MM.1S (cell line): Measurements from ENCODE around the gene DPCD.

Source experiments
- DNase-seq: peaks from one replicate; pipeline ENCODE4 v3.0.0-alpha.2; 2015
- H2AFZ ChIP-seq: fragments of 300-600 bp; sonication (generic); 2 replicates; pipeline ENCODE4 v1.6.0; 2016; ENCODE audit warnings: antibody characterized with exemption, low read length
- H3F3A ChIP-seq: fragments of 300-600 bp; sonication (generic); 2 replicates; pipeline ENCODE4 v1.6.1; 2016; ENCODE audit warnings: mild to moderate bottlenecking, antibody characterized with exemption, low read length, moderate library complexity, mixed read lengths; ENCODE audit not compliant: insufficient read depth
- H3K27ac ChIP-seq: fragments of 300-600 bp; sonication (generic); 2 replicates; pipeline ENCODE4 v1.5.1; 2016; ENCODE audit warnings: mild to moderate bottlenecking, low read length
- H3K27me3 ChIP-seq: fragments of 300-600 bp; sonication (generic); replicated peaks from 2 replicates; pipeline ENCODE4 v1.6.0; 2016; ENCODE audit warnings: low read length; ENCODE audit not compliant: insufficient read depth
- H3K36me3 ChIP-seq: fragments of 300-600 bp; sonication (generic); replicated peaks from 2 replicates; pipeline ENCODE4 v1.6.1; 2016; ENCODE audit warnings: mild to moderate bottlenecking, low read length, mixed read lengths; ENCODE audit not compliant: insufficient read depth
- H3K4me1 ChIP-seq: fragments of 300-600 bp; sonication (generic); 2 replicates; pipeline ENCODE4 v1.6.1; 2016; ENCODE audit warnings: low read length, mixed read lengths
- H3K4me2 ChIP-seq: fragments of 300-600 bp; sonication (generic); 2 replicates; pipeline ENCODE4 v1.6.0; 2016; ENCODE audit warnings: low read depth, low read length
- H3K4me3 ChIP-seq: fragments of 300-600 bp; sonication (generic); 2 replicates; pipeline ENCODE4 v1.5.1; 2016; ENCODE audit warnings: low read length, mixed read lengths
- H3K79me2 ChIP-seq: fragments of 300-600 bp; sonication (generic); 2 replicates; pipeline ENCODE4 v1.6.1; 2016; ENCODE audit warnings: mixed run types, low read length, mixed read lengths
- H3K9ac ChIP-seq: fragments of 300-600 bp; sonication (generic); 2 replicates; pipeline ENCODE4 v1.6.1; 2016; ENCODE audit warnings: low read length, mixed read lengths
- H3K9me2 ChIP-seq: fragments of 300-600 bp; sonication (generic); replicated peaks from 2 replicates; pipeline ENCODE4 v1.6.1; 2016; ENCODE audit warnings: mild to moderate bottlenecking, low read length, mixed read lengths; ENCODE audit not compliant: insufficient read depth
- H3K9me3 ChIP-seq: fragments of 300-600 bp; sonication (generic); replicated peaks from 2 replicates; pipeline ENCODE4 v1.6.1; 2016; ENCODE audit warnings: mild to moderate bottlenecking, low read length, mixed read lengths; ENCODE audit not compliant: insufficient read depth
- H4K20me1 ChIP-seq: fragments of 300-600 bp; sonication (generic); 2 replicates; pipeline ENCODE4 v1.6.1; 2016; ENCODE audit warnings: mild to moderate bottlenecking, low read length, moderate library complexity, mixed read lengths; ENCODE audit not compliant: insufficient read depth
- EZH2 ChIP-seq: fragments of 300-600 bp; sonication (generic); optimal IDR thresholded peaks from 2 replicates; pipeline ENCODE3; 2017; ENCODE audit warnings: low read depth, mild to moderate bottlenecking, antibody characterized with exemption, low read length, mixed read lengths
- EZH2phosphoT487 ChIP-seq: fragments of 300-600 bp; sonication (generic); IDR thresholded peaks from 2 replicates; pipeline ENCODE4 v1.6.1; 2018; ENCODE audit warnings: antibody characterized with exemption, low read length
- TF ChIP-seq, protein P1 (sequence below): fragments of 300-600 bp; sonication (generic); IDR thresholded peaks from 2 replicates; pipeline ENCODE4 v1.5.1; 2016; ENCODE audit warnings: antibody characterized with exemption, low read length, mixed read lengths

Gene DPCD

DNA sequence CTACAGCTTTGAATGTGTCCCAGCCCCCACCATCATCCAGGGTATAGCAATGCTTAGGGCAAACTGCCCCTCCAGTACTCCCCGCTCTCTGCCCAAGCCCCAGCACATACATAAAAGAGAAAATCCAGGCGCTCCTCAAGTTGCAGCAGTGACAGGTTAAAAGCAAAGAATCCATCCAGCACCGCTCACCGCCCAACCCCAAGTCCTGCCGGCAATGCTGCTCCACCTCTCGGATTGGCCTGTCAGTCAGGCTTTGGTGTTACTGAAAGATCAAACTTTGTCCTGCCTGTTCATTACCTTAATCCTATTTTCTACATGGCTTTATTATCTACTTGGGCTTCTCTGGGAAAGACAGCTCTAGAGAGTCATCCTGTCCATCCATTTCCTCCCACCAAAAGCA lies 31.9 kb downstream of the DPCD start:
- no peaks in the 10 kb centered on the region for H4K20me1 ChIP-seq
- no peak for DNase-seq
- TF ChIP-seq EZH2 (no peak), EZH2phosphoT487 (no peak)
- TF ChIP-seq, protein P1, sequence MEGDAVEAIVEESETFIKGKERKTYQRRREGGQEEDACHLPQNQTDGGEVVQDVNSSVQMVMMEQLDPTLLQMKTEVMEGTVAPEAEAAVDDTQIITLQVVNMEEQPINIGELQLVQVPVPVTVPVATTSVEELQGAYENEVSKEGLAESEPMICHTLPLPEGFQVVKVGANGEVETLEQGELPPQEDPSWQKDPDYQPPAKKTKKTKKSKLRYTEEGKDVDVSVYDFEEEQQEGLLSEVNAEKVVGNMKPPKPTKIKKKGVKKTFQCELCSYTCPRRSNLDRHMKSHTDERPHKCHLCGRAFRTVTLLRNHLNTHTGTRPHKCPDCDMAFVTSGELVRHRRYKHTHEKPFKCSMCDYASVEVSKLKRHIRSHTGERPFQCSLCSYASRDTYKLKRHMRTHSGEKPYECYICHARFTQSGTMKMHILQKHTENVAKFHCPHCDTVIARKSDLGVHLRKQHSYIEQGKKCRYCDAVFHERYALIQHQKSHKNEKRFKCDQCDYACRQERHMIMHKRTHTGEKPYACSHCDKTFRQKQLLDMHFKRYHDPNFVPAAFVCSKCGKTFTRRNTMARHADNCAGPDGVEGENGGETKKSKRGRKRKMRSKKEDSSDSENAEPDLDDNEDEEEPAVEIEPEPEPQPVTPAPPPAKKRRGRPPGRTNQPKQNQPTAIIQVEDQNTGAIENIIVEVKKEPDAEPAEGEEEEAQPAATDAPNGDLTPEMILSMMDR = no peak
- no peak overlapping the region for H3K4me3 ChIP-seq
- no peaks in the 10 kb centered on the region for H3K27me3 ChIP-seq
- H3K4me2 ChIP-seq = no peak overlapping the region
- H3F3A ChIP-seq = no peaks in the 10 kb centered on the region
- H3K79me2 ChIP-seq = no peaks in the 10 kb centered on the region
- H2AFZ ChIP-seq = no peak overlapping the region
- no peak overlapping the region for H3K9ac ChIP-seq
- 0 out of 2 replicates have a peak, but pooled peaks cover 2% of the 10 kb centered on the region for H3K36me3 ChIP-seq
- no peaks in the 10 kb centered on the region for H3K9me2 ChIP-seq
- H3K4me1 ChIP-seq = no peaks in the 10 kb centered on the region
- H3K27ac ChIP-seq = no peak overlapping the region
- H3K9me3 ChIP-seq = no peaks in the 10 kb centered on the region

DNA sequence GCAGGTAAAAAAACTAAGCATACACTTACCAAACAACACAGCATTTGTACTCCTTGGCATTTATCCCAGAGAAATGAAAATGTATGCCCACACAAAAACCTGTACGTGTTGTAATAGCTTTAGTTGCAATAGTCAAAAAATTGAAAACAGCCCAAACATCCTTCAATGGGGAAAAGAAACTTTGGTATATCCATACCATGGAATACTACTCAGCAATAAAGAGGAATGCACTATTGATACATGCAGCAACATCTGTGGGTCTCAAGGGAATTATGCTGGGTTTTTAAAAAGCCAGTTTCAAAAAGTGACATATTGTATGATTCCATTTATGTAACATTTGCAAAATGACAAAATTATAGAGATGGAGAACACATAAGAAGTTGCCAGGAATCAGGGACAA lies 35.4 kb downstream of the DPCD start:
- no peak for DNase-seq
- Histone ChIP-seq H2AFZ (no peak overlapping the region), H3K36me3 (0 out of 2 replicates have a peak, but pooled peaks cover 2% of the 10 kb centered on the region), H3K9me3 (no peaks in the 10 kb centered on the region), H3K4me2 (no peak overlapping the region), H3F3A (no peaks in the 10 kb centered on the region), H3K79me2 (no peaks in the 10 kb centered on the region), H3K9ac (no peak overlapping the region), H3K27me3 (no peaks in the 10 kb centered on the region), H3K27ac (no peak overlapping the region), H3K4me3 (no peak overlapping the region), H4K20me1 (no peaks in the 10 kb centered on the region), H3K4me1 (no peaks in the 10 kb centered on the region), H3K9me2 (no peaks in the 10 kb centered on the region)
- TF ChIP-seq, protein P1 = no peak
- TF ChIP-seq EZH2phosphoT487 (no peak), EZH2 (no peak)

DNA sequence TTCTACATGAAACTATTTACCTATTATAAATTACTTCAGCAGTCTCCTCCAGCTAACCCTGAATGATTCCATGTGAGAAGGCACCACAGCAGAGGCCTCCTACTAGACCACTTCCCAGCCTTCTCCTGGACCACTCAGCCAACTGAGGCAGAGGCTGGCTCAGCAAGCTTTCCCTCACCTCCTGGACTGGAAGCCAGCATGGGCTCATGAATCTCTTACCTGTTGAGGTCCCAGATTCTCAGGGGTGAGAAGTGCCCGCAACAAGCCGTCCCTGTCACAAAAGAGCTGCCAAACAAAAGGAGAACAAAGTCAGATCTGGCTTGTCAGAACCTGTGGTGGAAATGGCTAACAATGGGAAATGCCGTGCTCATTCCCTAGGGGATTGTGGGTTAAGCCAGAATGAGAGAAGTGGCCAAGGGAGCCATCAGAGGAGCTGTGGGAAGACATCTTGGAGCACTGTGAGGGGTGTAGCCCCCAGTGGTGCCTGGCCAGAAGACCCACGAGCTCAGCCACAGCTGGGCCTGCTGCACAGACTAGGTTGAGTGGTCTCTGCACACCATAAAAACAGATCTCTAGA lies 36.5 kb downstream of the DPCD start:
- Histone ChIP-seq H3K4me3 (no peak overlapping the region), H3K4me1 (no peaks in the 10 kb centered on the region), H3K79me2 (no peaks in the 10 kb centered on the region), H3K36me3 (0 out of 2 replicates have a peak, but pooled peaks cover 2% of the 10 kb centered on the region), H3K9ac (no peak overlapping the region), H3K4me2 (no peak overlapping the region), H3F3A (no peaks in the 10 kb centered on the region), H3K27ac (no peak overlapping the region), H3K9me2 (no peaks in the 10 kb centered on the region), H4K20me1 (no peaks in the 10 kb centered on the region), H2AFZ (no peak overlapping the region), H3K9me3 (no peaks in the 10 kb centered on the region), H3K27me3 (no peaks in the 10 kb centered on the region)
- DNase-seq = no peak
- TF ChIP-seq, protein P1 = no peak
- TF ChIP-seq EZH2phosphoT487 = no peak
- no peak for TF ChIP-seq EZH2
